CD4-positive, alpha-beta memory T cell (primary cell): ENCODE measurements around the gene THAP11. TPM values are rescaled to one million over a fixed set of nuclear protein-coding genes. Genes with fewer than 3 reads are reported as not detected.
"Not testable (repeated sequence)": the region's sequence is repeated elsewhere in the genome, so short reads cannot be mapped to it uniquely, and the experiment has no call there.

Experiments
- CTCF ChIA-PET: fragments of 350-600 bp; sonication (Branson Sonifier 250); formaldehyde crosslinking; loops from one replicate; lab custom pipeline; 2021; ENCODE audit warnings: inconsistent platforms; ENCODE audit not compliant: partially characterized antibody; lab: Charles Lee
- POLR2A ChIA-PET: fragments of 350-600 bp; sonication (Branson Sonifier 250); formaldehyde crosslinking; loops from one replicate; lab custom pipeline; 2021; ENCODE audit not compliant: partially characterized antibody; lab: Charles Lee
- DNase-seq, 5 donors: peaks; one replicate each; pipeline versions ENCODE4 v3.0.0 to v3.0.0-alpha.2; 2020 to 2022; ENCODE audit warnings: mixed read lengths in 1 of 5
- H3K27ac ChIP-seq: one replicate; pipeline ENCODE4 v1.7.0; 2013; ENCODE audit warnings: low read depth, low read length
- H3K27me3 ChIP-seq: 2 replicates; pipeline ENCODE4 v1.7.0; 2013; ENCODE audit warnings: mild to moderate bottlenecking, low read length, moderate library complexity; ENCODE audit not compliant: insufficient read depth
- H3K36me3 ChIP-seq: 2 replicates; pipeline ENCODE4 v1.7.0; 2013; ENCODE audit warnings: mild to moderate bottlenecking, low read length, moderate library complexity; ENCODE audit not compliant: insufficient read depth
- H3K4me1 ChIP-seq: 2 replicates; pipeline ENCODE4 v1.7.0; 2013; ENCODE audit warnings: mild to moderate bottlenecking, low read length, moderate library complexity; ENCODE audit not compliant: insufficient read depth
- H3K4me3 ChIP-seq, 2 donors: one replicate each; pipeline ENCODE4 v1.7.0; 2013; ENCODE audit warnings: low read length in 2 of 2, mild to moderate bottlenecking in 1 of 2
- H3K9me3 ChIP-seq, 2 donors: one replicate each; pipeline ENCODE4 v1.7.0; 2013; ENCODE audit warnings: low read length in 2 of 2, control low read depth in 1 of 2; ENCODE audit not compliant: control insufficient read depth in 1 of 2
- H3K27ac Mint-ChIP-seq, 7 donors: one replicate each; pipeline ENCODE4 v1.8.0; 2020 to 2021; ENCODE audit warnings: mixed read lengths in 7 of 7, mild to moderate bottlenecking in 6 of 7, inconsistent platforms in 3 of 7, moderate library complexity in 3 of 7
- H3K27me3 Mint-ChIP-seq, 2 donors: one replicate each; pipeline ENCODE4 v1.8.0; 2020 to 2021; ENCODE audit warnings: mixed read lengths in 2 of 2
- H3K36me3 Mint-ChIP-seq, 2 donors: one replicate each; pipeline ENCODE4 v1.8.0; 2020 to 2021; ENCODE audit warnings: mixed read lengths in 2 of 2, inconsistent platforms in 1 of 2, mild to moderate bottlenecking in 1 of 2
- H3K4me1 Mint-ChIP-seq, 4 donors: one replicate each; pipeline ENCODE4 v1.8.0; 2020 to 2021; ENCODE audit warnings: mixed read lengths in 4 of 4, mild to moderate bottlenecking in 1 of 4
- H3K4me3 Mint-ChIP-seq, 8 donors: one replicate each; pipeline ENCODE4 v1.8.0; 2020 to 2021; ENCODE audit warnings: mixed read lengths in 8 of 8, mild to moderate bottlenecking in 7 of 8, moderate library complexity in 6 of 8, inconsistent platforms in 3 of 8
- H3K9me3 Mint-ChIP-seq, 8 donors: one replicate each; pipeline ENCODE4 v1.8.0; 2020 to 2021; ENCODE audit warnings: mixed read lengths in 8 of 8, mild to moderate bottlenecking in 5 of 8, inconsistent platforms in 3 of 8, moderate library complexity in 1 of 8
- intact Hi-C: fragments of 100-400 bp; cut with micrococcal nuclease; formaldehyde crosslinking; loops from one replicate; pipeline ENCODE4 v1.15.1; 2023
- polyA plus RNA-seq, 2 donors: library from polyadenylated mRNA; unstranded; fragments of 300-500 nt; fragmentation: Illumina TruSeq; gene quantifications; one replicate each; pipeline ENCODE4 v1.2.3, GENCODE V29; 2021
- total RNA-seq, 2 experiments: library from RNA; stranded (reverse); gene quantifications; one replicate each; pipeline ENCODE4 v1.2.3, GENCODE V29; 2021

THAP11 gene
- total and polyA plus RNA-seq, 4 experiments from 2014 or later = 56.8 to 147 (median 94.4) TPM

DNA sequence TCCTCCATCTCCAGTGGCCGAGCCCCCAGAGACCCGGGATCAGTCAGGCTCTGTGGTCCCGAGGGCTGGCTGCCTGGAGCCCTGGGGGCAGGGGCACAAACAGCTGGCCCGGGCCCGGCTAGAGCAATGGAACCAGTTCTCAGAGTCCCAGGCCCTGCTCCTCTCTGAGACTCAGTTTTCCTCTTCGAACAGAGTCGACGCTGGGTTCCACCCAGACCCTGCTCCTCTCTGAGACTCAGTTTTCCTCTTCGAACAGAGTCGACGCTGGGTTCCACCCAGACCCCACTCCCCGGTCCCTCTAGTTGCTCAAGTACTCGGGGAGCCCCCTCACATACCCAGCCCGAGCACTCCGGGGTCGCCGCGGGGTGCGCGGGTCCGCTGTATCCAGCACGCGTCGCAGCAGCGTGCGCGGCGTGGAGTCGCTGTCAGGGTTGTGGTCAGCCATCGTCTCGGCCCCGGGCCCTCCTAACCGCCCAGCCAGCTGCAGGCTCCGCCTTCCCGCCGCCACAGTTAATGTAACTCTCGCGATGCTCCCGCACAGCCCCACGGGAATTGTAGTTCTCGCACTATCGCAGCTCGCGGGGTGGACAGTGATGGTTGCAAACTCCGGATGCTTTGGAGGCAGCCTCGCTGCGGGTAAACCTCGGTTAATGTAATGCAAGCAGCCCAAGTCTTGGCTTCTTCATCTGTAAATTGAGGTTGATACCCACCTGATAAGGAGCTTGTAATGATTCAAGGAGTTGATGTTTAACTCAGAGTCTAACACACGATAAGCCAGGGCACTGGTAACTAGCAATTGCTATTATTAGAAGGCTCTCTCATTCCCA is 8.5 kb upstream of the THAP11 start:
- H3K9me3 ChIP-seq = no peaks in the 10 kb centered on the region
- POLR2A ChIA-PET = interaction anchor here (0.5 to 5.6 kb wide), 14 partner anchors 8 to 352 kb away, joined by 3 to 60 read pairs (median 5); partner anchors contain the start of genes ATP6V0D1, CARMIL2, CTCF and EDC4
- H3K27me3 Mint-ChIP-seq = no peaks in the 10 kb centered on the region
- H3K9me3 Mint-ChIP-seq = no peaks in the 10 kb centered on the region
- peak; percentile 90 to 94 (median 91) for DNase-seq
- H3K4me3 Mint-ChIP-seq = peak overlapping the region; percentile 87 to 95 (median 91)
- peaks cover 31% of the 10 kb centered on the region for H3K36me3 ChIP-seq
- H3K27ac Mint-ChIP-seq = peak overlapping the region; percentile 80 to 91 (median 85)
- intact Hi-C loops = loop anchor here (1.0 kb wide), 3 partner anchors 9 to 27 kb away; partner anchors contain the start of genes NUTF2, RANBP10, THAP11 and TSNAXIP1
- CTCF ChIA-PET = interaction anchor here (0.6 to 2.5 kb wide), 8 partner anchors 11 to 312 kb away, joined by 3 to 17 read pairs (median 4); partner anchors contain the start of genes RANBP10 and TSNAXIP1
- H3K36me3 Mint-ChIP-seq = peaks cover 4 to 33% of the 10 kb centered on the region in 2 donors
- H3K4me3 ChIP-seq = peak overlapping the region; percentile 53 to 74
- H3K4me1 Mint-ChIP-seq = peaks cover 10 to 21% (median 15%) of the 10 kb centered on the region in 4 donors
- H3K4me1 ChIP-seq = peaks cover 16% of the 10 kb centered on the region
- H3K27me3 ChIP-seq = no peaks in the 10 kb centered on the region
- peak overlapping the region; percentile 60 for H3K27ac ChIP-seq

GRCh38 chr16:67834242-67834614 is 7.9 kb upstream of the THAP11 start:
- Histone ChIP-seq H3K4me1 (peaks cover 16% of the 10 kb centered on the region), H3K27ac (peak overlapping the region; percentile 60), H3K4me3 (peak overlapping the region; percentile 53 to 74), H3K9me3 (no peaks in the 10 kb centered on the region), H3K36me3 (peaks cover 28% of the 10 kb centered on the region), H3K27me3 (no peaks in the 10 kb centered on the region)
- Mint-ChIP-seq H3K4me1 (peaks cover 10 to 21% (median 15%) of the 10 kb centered on the region in 4 donors), H3K36me3 (peaks cover 4 to 27% of the 10 kb centered on the region in 2 donors), H3K27ac (peak overlapping the region in 5 of 7 donors; percentile 80 to 88 (median 85)), H3K9me3 (no peaks in the 10 kb centered on the region), H3K4me3 (peak overlapping the region; percentile 87 to 95 (median 91)), H3K27me3 (no peaks in the 10 kb centered on the region)
- POLR2A ChIA-PET = interaction anchor here (0.6 to 5.6 kb wide), 12 partner anchors 8 to 353 kb away, joined by 3 to 60 read pairs (median 6); partner anchors contain the start of genes ATP6V0D1, CTCF, EDC4 and NUTF2
- intact Hi-C loops = no loop called here
- DNase-seq = no peak
- CTCF ChIA-PET = interaction anchor here (0.6 to 2.5 kb wide), 6 partner anchors 11 to 313 kb away, joined by 3 to 17 read pairs (median 6); partner anchors contain the start of genes RANBP10 and TSNAXIP1

DNA sequence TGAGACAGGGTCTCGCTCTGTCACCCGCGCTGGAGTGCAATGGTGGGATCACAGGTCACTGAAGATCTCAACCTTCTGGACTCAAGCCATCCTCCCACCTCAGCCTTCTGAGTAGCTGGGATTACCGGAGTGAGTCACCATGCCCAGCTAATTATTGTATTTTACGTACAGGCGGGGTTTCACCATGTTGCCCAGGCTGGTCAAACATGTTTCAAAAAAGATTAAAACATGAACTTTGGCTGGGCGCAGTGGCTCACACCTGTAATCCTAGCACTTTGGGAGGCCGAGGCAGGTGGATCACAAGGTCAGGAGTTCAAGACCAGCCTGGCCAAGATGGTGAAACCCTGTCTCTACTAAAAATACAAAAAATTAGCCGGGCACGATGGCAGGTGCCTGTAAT is 4.9 kb upstream of the THAP11 start:
- H3K4me1 ChIP-seq = peaks cover 21% of the 10 kb centered on the region
- DNase-seq, H3K27me3 Mint-ChIP-seq, H3K9me3 ChIP-seq, H3K36me3 ChIP-seq, H3K27ac Mint-ChIP-seq, H3K27me3 ChIP-seq, H3K9me3 Mint-ChIP-seq, H3K4me3 Mint-ChIP-seq, H3K4me3 ChIP-seq, H3K27ac ChIP-seq, intact Hi-C loops, H3K36me3 Mint-ChIP-seq: not testable (repeated sequence)
- peaks cover 12 to 26% (median 22%) of the 10 kb centered on the region in 4 donors for H3K4me1 Mint-ChIP-seq
- ChIA-PET CTCF (interaction anchor here (0.8 to 1.5 kb wide), 3 partner anchors 9 to 92 kb away, joined by 4 to 5 read pairs (median 5); partner anchors contain the start of gene NUTF2), POLR2A (interaction anchor here (0.6 to 5.6 kb wide), 2 partner anchors 8 to 271 kb away, joined by 3 to 60 read pairs; partner anchors contain the start of gene NUTF2)

GRCh38 chr16:67837811-67838210 is 4.3 kb upstream of the THAP11 start:
- H3K9me3 ChIP-seq = no peaks in the 10 kb centered on the region
- no peak overlapping the region for H3K4me3 ChIP-seq
- peaks cover 0 to 8% of the 10 kb centered on the region in 2 donors for H3K36me3 Mint-ChIP-seq
- H3K9me3 Mint-ChIP-seq = no peaks in the 10 kb centered on the region
- H3K36me3 ChIP-seq = no peaks in the 10 kb centered on the region
- POLR2A ChIA-PET = interaction anchor here (0.6 to 5.6 kb wide), 2 partner anchors 7 to 272 kb away, joined by 3 to 60 read pairs; partner anchors contain the start of gene NUTF2
- no peak overlapping the region for H3K27ac ChIP-seq
- peaks cover 9 to 24% (median 18%) of the 10 kb centered on the region in 4 donors for H3K4me1 Mint-ChIP-seq
- intact Hi-C loops = no loop called here
- CTCF ChIA-PET = interaction anchor here (0.7 to 1.5 kb wide), 5 partner anchors 9 to 329 kb away, joined by 3 to 6 read pairs (median 5); partner anchors contain the start of gene NUTF2
- H3K27me3 Mint-ChIP-seq = no peaks in the 10 kb centered on the region
- H3K27ac Mint-ChIP-seq = peak overlapping the region in 3 of 7 donors; percentile 3 to 86 (median 81)
- DNase-seq = no peak
- peaks cover 18% of the 10 kb centered on the region for H3K4me1 ChIP-seq
- peak overlapping the region in 1 of 8 donors; percentile 35 for H3K4me3 Mint-ChIP-seq
- H3K27me3 ChIP-seq = no peaks in the 10 kb centered on the region

GRCh38 chr16:67841198-67841815 is 813 bp upstream of the THAP11 start:
- POLR2A ChIA-PET = interaction anchor here (0.7 to 1.0 kb wide), 3 partner anchors 12 to 317 kb away, joined by 3 read pairs; partner anchors contain the start of gene EDC4
- Histone ChIP-seq H3K36me3 (no peaks in the 10 kb centered on the region), H3K4me1 (peaks cover 38% of the 10 kb centered on the region), H3K27ac (peak overlapping the region; percentile 98), H3K4me3 (peak overlapping the region in 1 of 2 donors; percentile 99), H3K27me3 (no peaks in the 10 kb centered on the region), H3K9me3 (no peaks in the 10 kb centered on the region)
- peak overlapping the region; percentile 97 to 99 (median 98) for H3K27ac Mint-ChIP-seq
- H3K4me1 Mint-ChIP-seq = peaks cover 25 to 46% (median 36%) of the 10 kb centered on the region in 4 donors
- H3K9me3 Mint-ChIP-seq = peaks cover 0 to 2% (median 0%) of the 10 kb centered on the region in 8 donors
- no peaks in the 10 kb centered on the region for H3K27me3 Mint-ChIP-seq
- CTCF ChIA-PET = interaction anchor here (0.7 to 1.5 kb wide), 7 partner anchors 9 to 360 kb away, joined by 3 to 4 read pairs (median 3); partner anchors contain the start of genes ATP6V0D1 and CARMIL2
- intact Hi-C loops = loop anchor here (1.0 kb wide), 1 partner anchor 25 kb away; no protein-coding TSS in a partner anchor
- peaks cover 0 to 13% of the 10 kb centered on the region in 2 donors for H3K36me3 Mint-ChIP-seq
- H3K4me3 Mint-ChIP-seq = peak overlapping the region in 7 of 8 donors; percentile 43 to 96 (median 94)
- no peak for DNase-seq

DNA sequence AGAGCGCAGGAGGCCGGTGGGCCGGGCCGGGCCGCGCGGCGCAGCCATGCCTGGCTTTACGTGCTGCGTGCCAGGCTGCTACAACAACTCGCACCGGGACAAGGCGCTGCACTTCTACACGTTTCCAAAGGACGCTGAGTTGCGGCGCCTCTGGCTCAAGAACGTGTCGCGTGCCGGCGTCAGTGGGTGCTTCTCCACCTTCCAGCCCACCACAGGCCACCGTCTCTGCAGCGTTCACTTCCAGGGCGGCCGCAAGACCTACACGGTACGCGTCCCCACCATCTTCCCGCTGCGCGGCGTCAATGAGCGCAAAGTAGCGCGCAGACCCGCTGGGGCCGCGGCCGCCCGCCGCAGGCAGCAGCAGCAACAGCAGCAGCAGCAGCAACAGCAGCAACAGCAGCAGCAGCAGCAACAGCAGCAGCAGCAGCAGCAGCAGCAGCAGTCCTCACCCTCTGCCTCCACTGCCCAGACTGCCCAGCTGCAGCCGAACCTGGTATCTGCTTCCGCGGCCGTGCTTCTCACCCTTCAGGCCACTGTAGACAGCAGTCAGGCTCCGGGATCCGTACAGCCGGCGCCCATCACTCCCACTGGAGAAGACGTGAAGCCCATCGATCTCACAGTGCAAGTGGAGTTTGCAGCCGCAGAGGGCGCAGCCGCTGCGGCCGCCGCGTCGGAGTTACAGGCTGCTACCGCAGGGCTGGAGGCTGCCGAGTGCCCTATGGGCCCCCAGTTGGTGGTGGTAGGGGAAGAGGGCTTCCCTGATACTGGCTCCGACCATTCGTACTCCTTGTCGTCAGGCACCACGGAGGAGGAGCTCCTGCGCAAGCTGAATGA is 606 bp downstream of the THAP11 start:
- no peaks in the 10 kb centered on the region for H3K36me3 ChIP-seq
- H3K4me1 ChIP-seq = peaks cover 43% of the 10 kb centered on the region
- no peaks in the 10 kb centered on the region for H3K27me3 ChIP-seq
- ChIA-PET POLR2A (interaction anchor here (0.7 to 5.2 kb wide), 14 partner anchors 8 to 287 kb away, joined by 3 to 60 read pairs (median 6); partner anchors contain the start of genes ACD, CTCF, EDC4 and GFOD2), CTCF (interaction anchor here (0.9 to 2.8 kb wide), 3 partner anchors 26 to 296 kb away, joined by 3 to 14 read pairs (median 4); no protein-coding TSS in a partner anchor)
- H3K4me3 Mint-ChIP-seq = peak overlapping the region; percentile 93 to 98 (median 94)
- no peaks in the 10 kb centered on the region for H3K9me3 ChIP-seq
- peaks cover 0 to 2% (median 0%) of the 10 kb centered on the region in 8 donors for H3K9me3 Mint-ChIP-seq
- H3K4me3 ChIP-seq = peak overlapping the region; percentile 64 to 99
- H3K27ac Mint-ChIP-seq = peak overlapping the region; percentile 94 to 99 (median 97)
- DNase-seq = peak; percentile 67 to 87 (median 77)
- H3K27ac ChIP-seq = peak overlapping the region; percentile 98
- no peaks in the 10 kb centered on the region for H3K27me3 Mint-ChIP-seq
- intact Hi-C loops = loop anchor here (1.0 to 2.0 kb wide), 7 partner anchors 9 to 280 kb away; partner anchors contain the start of genes CTCF, PSKH1, RANBP10 and TSNAXIP1
- H3K4me1 Mint-ChIP-seq = peaks cover 27 to 52% (median 39%) of the 10 kb centered on the region in 4 donors
- peaks cover 0 to 17% of the 10 kb centered on the region in 2 donors for H3K36me3 Mint-ChIP-seq
